AG09309 (cell line): ENCODE results near the gene EXOSC2.

Experiments
- DNase-seq: peaks from one replicate; pipeline ENCODE4 v3.0.0-alpha.2; 2010; ENCODE audit warnings: low read depth
- H3K4me3 ChIP-seq: 2 replicates; pipeline ENCODE4 v1.5.1; 2011; ENCODE audit warnings: mild to moderate bottlenecking, low read depth, low read length, moderate library complexity; ENCODE audit not compliant: control insufficient read depth
- TF ChIP-seq, protein P1 (sequence below): IDR thresholded peaks from 2 replicates; pipeline ENCODE4 v1.5.1; 2011; ENCODE audit warnings: mild to moderate bottlenecking, low read depth, low read length, inconsistent platforms; ENCODE audit not compliant: insufficient read depth, control insufficient read depth; ENCODE audit errors: missing control alignments

Gene EXOSC2

DNA sequence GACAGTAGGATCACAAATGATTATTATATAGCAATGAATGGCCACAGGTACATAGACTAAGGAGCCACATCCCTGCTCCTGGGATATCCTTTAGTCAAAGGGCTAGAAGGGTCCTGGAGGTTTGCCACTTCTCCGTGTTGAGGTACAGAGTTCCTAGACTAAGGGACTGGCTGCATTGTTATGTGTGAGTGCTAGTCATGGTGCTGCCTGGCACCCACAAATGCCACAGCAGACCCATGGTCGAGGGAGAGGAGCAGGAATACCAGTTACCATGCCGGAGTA is 47.4 kb downstream of the EXOSC2 start:
- no peak overlapping the region for H3K4me3 ChIP-seq
- DNase-seq: no peak
- TF ChIP-seq, protein P1, sequence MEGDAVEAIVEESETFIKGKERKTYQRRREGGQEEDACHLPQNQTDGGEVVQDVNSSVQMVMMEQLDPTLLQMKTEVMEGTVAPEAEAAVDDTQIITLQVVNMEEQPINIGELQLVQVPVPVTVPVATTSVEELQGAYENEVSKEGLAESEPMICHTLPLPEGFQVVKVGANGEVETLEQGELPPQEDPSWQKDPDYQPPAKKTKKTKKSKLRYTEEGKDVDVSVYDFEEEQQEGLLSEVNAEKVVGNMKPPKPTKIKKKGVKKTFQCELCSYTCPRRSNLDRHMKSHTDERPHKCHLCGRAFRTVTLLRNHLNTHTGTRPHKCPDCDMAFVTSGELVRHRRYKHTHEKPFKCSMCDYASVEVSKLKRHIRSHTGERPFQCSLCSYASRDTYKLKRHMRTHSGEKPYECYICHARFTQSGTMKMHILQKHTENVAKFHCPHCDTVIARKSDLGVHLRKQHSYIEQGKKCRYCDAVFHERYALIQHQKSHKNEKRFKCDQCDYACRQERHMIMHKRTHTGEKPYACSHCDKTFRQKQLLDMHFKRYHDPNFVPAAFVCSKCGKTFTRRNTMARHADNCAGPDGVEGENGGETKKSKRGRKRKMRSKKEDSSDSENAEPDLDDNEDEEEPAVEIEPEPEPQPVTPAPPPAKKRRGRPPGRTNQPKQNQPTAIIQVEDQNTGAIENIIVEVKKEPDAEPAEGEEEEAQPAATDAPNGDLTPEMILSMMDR: no peak

DNA sequence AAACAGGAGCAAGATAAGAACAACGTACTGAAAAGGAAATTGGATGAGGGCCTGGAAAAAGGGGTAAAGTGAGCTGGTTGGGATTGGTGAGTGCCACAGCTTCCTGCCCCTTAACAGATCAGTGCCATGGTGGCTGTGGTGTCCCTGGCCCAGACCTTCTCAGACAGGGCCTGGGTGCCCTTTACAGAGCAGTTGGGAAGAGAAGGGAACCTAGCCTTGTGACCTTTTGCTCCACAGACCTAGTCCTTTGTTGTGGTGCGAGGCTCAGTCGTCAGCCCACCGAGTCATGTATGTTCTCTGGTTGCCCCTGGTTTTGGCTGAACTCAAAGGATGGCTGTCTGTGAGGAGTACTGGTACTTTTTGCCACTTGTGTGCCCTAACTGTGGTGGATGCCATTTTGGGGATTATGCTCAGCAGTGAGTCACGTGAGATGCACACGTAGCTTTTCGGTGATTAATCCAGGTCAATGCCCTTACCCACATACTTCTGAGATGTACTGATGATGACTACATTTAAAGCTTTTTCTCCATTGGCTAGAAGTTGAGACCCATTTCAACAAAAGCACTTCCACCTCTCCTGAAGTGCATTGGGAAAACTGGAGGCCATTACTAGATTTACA is 48.4 kb downstream of the EXOSC2 start:
- no peak overlapping the region for H3K4me3 ChIP-seq
- peak; percentile 14 for DNase-seq
- TF ChIP-seq, protein P1: no peak

DNA sequence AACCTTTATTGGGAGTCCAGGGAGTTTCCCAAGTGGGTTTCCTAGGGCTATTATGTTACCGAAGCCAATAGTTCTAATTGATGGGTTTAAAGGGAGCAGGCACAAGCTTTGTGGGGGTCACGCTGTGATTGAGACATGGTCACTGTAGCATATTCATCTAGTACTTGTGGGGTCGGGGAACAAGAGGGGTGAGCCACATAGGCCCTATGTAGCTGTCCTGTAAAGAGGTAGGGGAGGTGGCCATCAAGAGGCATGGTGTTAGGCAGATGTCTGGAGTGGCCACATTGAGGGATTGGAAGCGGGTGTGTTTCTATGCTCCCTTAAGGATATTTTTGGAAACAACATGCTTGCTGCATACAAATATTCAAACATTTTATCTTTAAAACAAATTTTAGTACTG is 50.1 kb downstream of the EXOSC2 start:
- TF ChIP-seq, protein P1: no peak
- DNase-seq: no peak
- H3K4me3 ChIP-seq: no peak overlapping the region

DNA sequence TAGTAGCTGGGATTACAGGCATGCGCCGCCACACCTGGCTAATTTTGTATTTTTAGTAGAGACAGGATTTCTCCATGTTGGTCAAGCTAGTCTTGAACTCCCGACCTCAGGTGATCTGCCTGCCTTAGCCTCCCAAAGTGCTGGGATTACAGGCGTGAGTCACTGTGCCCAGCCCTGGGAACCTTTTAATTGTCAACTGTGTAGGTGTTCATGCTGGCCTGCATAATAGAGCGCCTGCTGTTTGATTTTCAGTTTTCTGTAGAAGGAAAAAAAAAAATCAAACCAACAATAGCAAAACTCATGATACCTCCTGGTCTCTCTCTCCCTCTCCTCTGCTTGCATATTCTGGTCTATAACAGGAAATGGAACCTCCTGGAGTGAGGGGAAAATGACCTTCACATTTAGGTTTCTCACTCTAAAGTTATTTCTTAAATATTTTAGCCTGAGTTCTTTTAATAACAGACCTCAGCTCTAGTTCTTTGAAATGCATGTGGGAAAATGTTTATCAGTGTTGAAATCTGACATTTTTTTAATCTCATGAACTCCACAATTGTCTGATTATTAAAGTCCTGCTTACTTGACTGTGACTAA is 51.7 kb downstream of the EXOSC2 start:
- DNase-seq: no peak
- TF ChIP-seq, protein P1: no peak
- no peak overlapping the region for H3K4me3 ChIP-seq

DNA sequence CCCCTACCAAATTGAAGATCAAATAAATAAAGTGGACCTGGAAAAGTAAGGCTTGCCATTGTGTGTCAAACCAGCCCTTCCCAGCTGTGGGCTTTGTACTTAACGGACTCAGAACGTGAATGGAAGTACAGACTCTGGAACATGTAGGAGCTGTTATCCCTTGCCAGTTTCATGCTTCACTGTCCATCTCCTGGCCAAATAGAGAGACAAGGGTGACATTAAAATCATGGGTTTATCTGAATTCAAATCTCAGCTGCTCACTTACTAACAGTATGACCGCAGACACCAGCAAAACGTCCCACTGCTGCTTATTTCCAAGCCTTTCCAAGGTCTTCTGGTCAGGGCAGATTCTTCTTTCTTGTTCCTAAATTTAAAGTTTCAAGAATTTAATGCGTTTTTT is 52.2 kb downstream of the EXOSC2 start:
- no peak for DNase-seq
- TF ChIP-seq, protein P1: no peak
- H3K4me3 ChIP-seq: no peak overlapping the region

DNA sequence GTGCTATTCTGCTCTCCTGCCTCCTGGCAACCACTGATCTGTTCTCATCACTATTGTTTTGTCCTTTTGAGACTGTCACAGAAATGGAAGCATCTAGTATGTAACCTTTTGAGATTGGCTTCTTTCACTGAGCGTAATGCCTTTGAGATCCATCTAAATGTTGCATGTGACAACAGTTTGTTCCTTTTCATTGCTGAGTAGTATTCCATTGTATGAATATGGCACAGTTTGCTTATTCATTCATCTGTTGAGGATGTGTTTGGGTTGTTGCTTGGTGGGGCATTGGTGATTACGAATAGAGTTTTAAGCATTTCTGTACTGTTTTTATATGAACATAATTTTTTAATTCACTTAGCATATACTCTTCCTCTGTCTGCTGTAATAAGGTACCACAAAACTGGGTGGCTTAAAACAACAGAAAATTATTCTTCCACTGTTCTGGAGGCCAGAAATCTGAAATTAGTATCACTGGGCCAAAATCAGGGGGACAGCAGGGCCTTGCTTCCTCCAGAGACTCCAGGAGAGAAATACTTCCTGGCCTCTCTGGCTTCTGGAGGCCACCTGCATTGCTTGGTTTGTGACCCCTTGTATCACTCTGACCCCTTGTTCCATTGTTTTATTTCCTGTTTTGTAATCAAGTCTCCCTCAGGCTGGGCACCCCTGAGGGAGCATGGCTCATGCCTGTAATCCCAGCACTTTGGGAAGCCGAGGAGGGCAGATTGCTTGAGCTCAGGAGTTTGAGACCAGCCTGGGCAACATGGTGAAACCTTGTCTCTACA is 53.0 kb downstream of the EXOSC2 start:
- TF ChIP-seq, protein P1: no peak
- DNase-seq: no peak
- no peak overlapping the region for H3K4me3 ChIP-seq
